Measurements from ENCODE around the gene KRT26. TPM values are rescaled to one million over a fixed set of nuclear protein-coding genes. Genes with fewer than 3 reads are reported as not detected.

The KRT26 gene
- total and polyA plus RNA-seq, 2 of the 4 experiments (the other 2 are of a cell fraction) = not detected

GRCh38 chr17:40803617-40804082, 31.6 kb upstream of the KRT26 start:
- no CpG with 5 or more reads among the region's 13 CpGs for WGBS, 2 experiments (ENCODE audit: extremely low coverage in 2 of 2, insufficient read length in 1 of 2)
- Histone ChIP-seq H3K79me1 (ENCODE audit: low read depth in 1 of 2, low read length in 2 of 2) (no peaks in the 10 kb centered on the region), H3K23ac (ENCODE audit: low read depth, low read length) (no peak overlapping the region), H3K14ac (replicated peaks; ENCODE audit: low read depth, low read length) (no peak overlapping the region), H4K8ac (ENCODE audit: low read depth in 2 of 2, low read length in 2 of 2) (no peak overlapping the region), H2BK5ac (ENCODE audit: low read depth, low read length, poor library complexity, severe bottlenecking) (no peak overlapping the region), H3K9me3 (ENCODE audit: control insufficient read depth, insufficient read depth, low read length) (no peaks in the 10 kb centered on the region), H3K4me2 (ENCODE audit: low read depth, low read length) (no peak overlapping the region), H3K18ac (ENCODE audit: low read depth, low read length) (no peak overlapping the region), H3K27me3 (ENCODE audit: control insufficient read depth, insufficient read depth, low read length) (peaks cover 25% of the 10 kb centered on the region), H2BK120ac (ENCODE audit: low read depth, low read length) (peak overlapping the region; percentile 13; the same call in 1 of the 2 replicates), H4K91ac (ENCODE audit: insufficient read depth, low read depth, low read length) (no peak overlapping the region), H3K4me1 (ENCODE audit: control insufficient read depth, insufficient read depth, low read length) (no peaks in the 10 kb centered on the region), H4K20me1 (ENCODE audit: insufficient read depth, low read length) (no peaks in the 10 kb centered on the region), H4K5ac (ENCODE audit: low read depth, low read length) (no peak overlapping the region), H3K9me1 (ENCODE audit: insufficient read depth, low read length) (no peaks in the 10 kb centered on the region), H3K9ac (ENCODE audit: low read depth, low read length) (no peak overlapping the region), H3K56ac (ENCODE audit: extremely low read depth, insufficient read depth, low read length) (no peak overlapping the region), H2BK15ac (ENCODE audit: low read depth, low read length) (no peak overlapping the region), H3K4ac (ENCODE audit: low read depth, low read length) (no peak overlapping the region), H2AK9ac (replicated peaks; ENCODE audit: low read depth, low read length, poor library complexity) (peak overlapping the region; percentile 84), H3K4me3 (ENCODE audit: insufficient read depth, low read depth, low read length) (no peak overlapping the region), H3K36me3 (ENCODE audit: control insufficient read depth, insufficient read depth, low read length) (no peaks in the 10 kb centered on the region), H2AFZ (replicated peaks; ENCODE audit: low read length, poor library complexity) (peak overlapping the region; percentile 74), H2BK20ac (ENCODE audit: low read depth, low read length) (0 out of 2 replicates have a peak overlapping the region, but pooled peaks have one; percentile 21), H2AK5ac (ENCODE audit: low read depth, low read length) (peak overlapping the region; percentile 52; the same call in 1 of the 2 replicates), H3K27ac (ENCODE audit: insufficient read depth, low read length) (no peak overlapping the region)
- dilution Hi-C loops (cut with HindIII; ENCODE audit: low sequenced_read_pairs, unreplicated experiment) = no loop called here
- intact Hi-C loops (cut with micrococcal nuclease) = loop anchor here (1.0 to 5.0 kb wide), 5 partner anchors 51 to 859 kb away; no protein-coding TSS in a partner anchor
- TF ChIP-seq SMC3 (IDR thresholded peaks at IDR 0.05; ENCODE audit: low read depth, low read length) (peak; percentile 97), NFE2L2 (IDR thresholded peaks at IDR 0.05; ENCODE audit: low read depth, low read length) (no peak), MAFK (IDR thresholded peaks at IDR 0.05; ENCODE audit: low read depth, low read length) (0 out of 2 replicates have a peak, but pooled peaks have one; percentile 10), POLR2A (IDR thresholded peaks at IDR 0.05; ENCODE audit: low read depth, low read length) (peak; percentile 42; the same call in 1 of the 2 replicates), RAD21 (IDR thresholded peaks at IDR 0.05; ENCODE audit: low read length) (peak; percentile 95), RFX5 (IDR thresholded peaks at IDR 0.05; ENCODE audit: low read depth, low read length) (no peak)
- TF ChIP-seq, protein P1, sequence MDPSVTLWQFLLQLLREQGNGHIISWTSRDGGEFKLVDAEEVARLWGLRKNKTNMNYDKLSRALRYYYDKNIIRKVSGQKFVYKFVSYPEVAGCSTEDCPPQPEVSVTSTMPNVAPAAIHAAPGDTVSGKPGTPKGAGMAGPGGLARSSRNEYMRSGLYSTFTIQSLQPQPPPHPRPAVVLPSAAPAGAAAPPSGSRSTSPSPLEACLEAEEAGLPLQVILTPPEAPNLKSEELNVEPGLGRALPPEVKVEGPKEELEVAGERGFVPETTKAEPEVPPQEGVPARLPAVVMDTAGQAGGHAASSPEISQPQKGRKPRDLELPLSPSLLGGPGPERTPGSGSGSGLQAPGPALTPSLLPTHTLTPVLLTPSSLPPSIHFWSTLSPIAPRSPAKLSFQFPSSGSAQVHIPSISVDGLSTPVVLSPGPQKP (IDR thresholded peaks at IDR 0.05; ENCODE audit: borderline replicate concordance, low read depth, low read length) = no peak
- TF ChIP-seq, protein P2, sequence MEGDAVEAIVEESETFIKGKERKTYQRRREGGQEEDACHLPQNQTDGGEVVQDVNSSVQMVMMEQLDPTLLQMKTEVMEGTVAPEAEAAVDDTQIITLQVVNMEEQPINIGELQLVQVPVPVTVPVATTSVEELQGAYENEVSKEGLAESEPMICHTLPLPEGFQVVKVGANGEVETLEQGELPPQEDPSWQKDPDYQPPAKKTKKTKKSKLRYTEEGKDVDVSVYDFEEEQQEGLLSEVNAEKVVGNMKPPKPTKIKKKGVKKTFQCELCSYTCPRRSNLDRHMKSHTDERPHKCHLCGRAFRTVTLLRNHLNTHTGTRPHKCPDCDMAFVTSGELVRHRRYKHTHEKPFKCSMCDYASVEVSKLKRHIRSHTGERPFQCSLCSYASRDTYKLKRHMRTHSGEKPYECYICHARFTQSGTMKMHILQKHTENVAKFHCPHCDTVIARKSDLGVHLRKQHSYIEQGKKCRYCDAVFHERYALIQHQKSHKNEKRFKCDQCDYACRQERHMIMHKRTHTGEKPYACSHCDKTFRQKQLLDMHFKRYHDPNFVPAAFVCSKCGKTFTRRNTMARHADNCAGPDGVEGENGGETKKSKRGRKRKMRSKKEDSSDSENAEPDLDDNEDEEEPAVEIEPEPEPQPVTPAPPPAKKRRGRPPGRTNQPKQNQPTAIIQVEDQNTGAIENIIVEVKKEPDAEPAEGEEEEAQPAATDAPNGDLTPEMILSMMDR (conservative IDR thresholded peaks at IDR 0.05; ENCODE audit: low read depth, low read length) = peak; percentile 92
- CTCF ChIA-PET = interaction anchor here (0.5 to 2.3 kb wide), 2 partner anchors 12 to 859 kb away, joined by 3 to 15 read pairs; no protein-coding TSS in a partner anchor
- peak; percentile 66 for DNase-seq
- in situ Hi-C loops (cut with MboI; ENCODE audit: low sequenced_read_pairs) = loop anchor here (5.0 to 10.0 kb wide), 3 partner anchors 101 to 859 kb away; no protein-coding TSS in a partner anchor
- BruUV-seq (replicated peaks) = no TSS peak
- peak; percentile 100 for ATAC-seq (ENCODE audit: low read depth)
- POLR2A ChIA-PET (ENCODE audit: unreplicated experiment) = no interaction called here
